ENCODE results near the gene ABHD14A.

Gene ABHD14A

GRCh38 chr3:51941463-51941797 lies 33.4 kb upstream of the ABHD14A start:
- Histone ChIP-seq H3K4me3 (replicated peaks; ENCODE audit: insufficient read depth, low read length) (peak overlapping the region; percentile 97), H3K27ac (replicated peaks) (peak overlapping the region; percentile 57), H3K27me3 (ENCODE audit: insufficient read depth, poor library complexity, severe bottlenecking) (no peaks in the 10 kb centered on the region)
- TF ChIP-seq GABPA (IDR thresholded peaks at IDR 0.05; ENCODE audit: low read depth), result no peak
- no peak for TF ChIP-seq POLR2AphosphoS5 (IDR thresholded peaks at IDR 0.05; ENCODE audit: low read depth)
- TF ChIP-seq, protein P1, sequence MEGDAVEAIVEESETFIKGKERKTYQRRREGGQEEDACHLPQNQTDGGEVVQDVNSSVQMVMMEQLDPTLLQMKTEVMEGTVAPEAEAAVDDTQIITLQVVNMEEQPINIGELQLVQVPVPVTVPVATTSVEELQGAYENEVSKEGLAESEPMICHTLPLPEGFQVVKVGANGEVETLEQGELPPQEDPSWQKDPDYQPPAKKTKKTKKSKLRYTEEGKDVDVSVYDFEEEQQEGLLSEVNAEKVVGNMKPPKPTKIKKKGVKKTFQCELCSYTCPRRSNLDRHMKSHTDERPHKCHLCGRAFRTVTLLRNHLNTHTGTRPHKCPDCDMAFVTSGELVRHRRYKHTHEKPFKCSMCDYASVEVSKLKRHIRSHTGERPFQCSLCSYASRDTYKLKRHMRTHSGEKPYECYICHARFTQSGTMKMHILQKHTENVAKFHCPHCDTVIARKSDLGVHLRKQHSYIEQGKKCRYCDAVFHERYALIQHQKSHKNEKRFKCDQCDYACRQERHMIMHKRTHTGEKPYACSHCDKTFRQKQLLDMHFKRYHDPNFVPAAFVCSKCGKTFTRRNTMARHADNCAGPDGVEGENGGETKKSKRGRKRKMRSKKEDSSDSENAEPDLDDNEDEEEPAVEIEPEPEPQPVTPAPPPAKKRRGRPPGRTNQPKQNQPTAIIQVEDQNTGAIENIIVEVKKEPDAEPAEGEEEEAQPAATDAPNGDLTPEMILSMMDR (IDR thresholded peaks at IDR 0.05; ENCODE audit: insufficient read depth, low read length), result no peak
- peak; percentile 18 for TF ChIP-seq REST (IDR thresholded peaks at IDR 0.05; ENCODE audit: insufficient replicate concordance, low read depth)
- no peak for TF ChIP-seq SPI1 (IDR thresholded peaks at IDR 0.05; ENCODE audit: borderline replicate concordance, low read depth)
- DNase-seq (ENCODE audit: low read depth in 1 of 2, low spot score in 1 of 2), result no peak

- peak; percentile 100 for DNase-seq (ENCODE audit: low read depth in 1 of 2, low spot score in 1 of 2)
- Histone ChIP-seq H3K27ac (replicated peaks) (peak within 1 kb of the TSS; percentile 57), H3K4me3 (replicated peaks; ENCODE audit: insufficient read depth, low read length) (peak within 1 kb of the TSS; percentile 97), H3K27me3 (ENCODE audit: insufficient read depth, poor library complexity, severe bottlenecking) (no peaks in the 10 kb centered on the region)
- TF ChIP-seq, protein P1 (IDR thresholded peaks at IDR 0.05; ENCODE audit: insufficient read depth, low read length), result peak; percentile 89
- TF ChIP-seq SPI1 (IDR thresholded peaks at IDR 0.05; ENCODE audit: borderline replicate concordance, low read depth) (no peak), GABPA (IDR thresholded peaks at IDR 0.05; ENCODE audit: low read depth) (0 out of 2 replicates have a peak, but pooled peaks have one; percentile 7), REST (IDR thresholded peaks at IDR 0.05; ENCODE audit: insufficient replicate concordance, low read depth) (no peak), POLR2AphosphoS5 (IDR thresholded peaks at IDR 0.05; ENCODE audit: low read depth) (0 out of 2 replicates have a peak, but pooled peaks have one; percentile 24)
Measured at GRCh38 chr3:51941798-51942602, 32.9 kb upstream of the ABHD14A start, which contains the start of the genes PARP3 and RRP9. Gene PARP3 (plus strand): TSS chr3:51942363. CDS start chr3:51943356, 993 bp downstream. Gene RRP9 (minus strand): TSS chr3:51941904. CDS start chr3:51941867, 37 bp downstream.

DNA sequence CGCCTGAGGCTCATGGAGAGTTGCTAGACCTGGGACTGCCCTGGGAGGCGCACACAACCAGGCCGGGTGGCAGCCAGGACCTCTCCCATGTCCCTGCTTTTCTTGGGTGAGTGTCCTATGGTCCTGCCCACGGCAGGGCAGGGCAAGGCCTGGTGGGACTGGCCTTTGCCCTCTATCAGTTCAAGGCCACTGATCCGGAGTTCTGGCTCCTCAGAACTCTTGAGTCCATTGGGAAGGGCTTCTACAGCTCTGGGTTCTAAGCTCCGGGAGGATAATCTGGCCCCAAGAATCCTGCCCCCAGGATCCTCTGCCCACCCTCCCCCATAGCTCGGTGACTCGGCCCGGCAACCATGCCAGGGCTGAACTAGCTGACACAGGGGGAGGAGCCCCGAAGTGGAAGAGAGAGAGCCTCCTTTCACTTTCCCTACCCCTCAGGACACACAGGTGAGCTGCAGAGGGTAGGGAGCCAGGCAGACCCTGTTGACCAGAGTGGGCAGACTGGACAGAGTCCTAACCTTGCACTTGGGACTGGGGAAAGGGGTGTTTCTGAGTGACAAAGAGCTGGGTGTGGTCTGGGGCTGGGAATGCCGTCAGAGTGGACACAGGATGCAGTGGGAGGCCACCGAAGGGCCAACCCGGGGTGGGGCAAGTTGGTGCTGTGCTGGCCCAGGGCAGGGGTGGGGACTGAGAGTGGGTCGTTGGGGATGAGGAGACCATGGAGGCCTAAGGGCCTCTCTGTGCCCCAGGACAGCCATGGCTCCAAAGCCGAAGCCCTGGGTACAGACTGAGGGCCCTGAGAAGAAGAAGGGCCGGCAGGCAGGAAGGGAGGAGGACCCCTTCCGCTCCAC lies 32.0 kb upstream of the ABHD14A start:
- no peak for TF ChIP-seq SPI1 (IDR thresholded peaks at IDR 0.05; ENCODE audit: borderline replicate concordance, low read depth)
- TF ChIP-seq, protein P1 (IDR thresholded peaks at IDR 0.05; ENCODE audit: insufficient read depth, low read length), result no peak
- TF ChIP-seq POLR2AphosphoS5 (IDR thresholded peaks at IDR 0.05; ENCODE audit: low read depth), result no peak
- TF ChIP-seq GABPA (IDR thresholded peaks at IDR 0.05; ENCODE audit: low read depth), result no peak
- no peak for TF ChIP-seq REST (IDR thresholded peaks at IDR 0.05; ENCODE audit: insufficient replicate concordance, low read depth)
- Histone ChIP-seq H3K27me3 (ENCODE audit: insufficient read depth, poor library complexity, severe bottlenecking) (no peaks in the 10 kb centered on the region), H3K27ac (replicated peaks) (peak overlapping the region; percentile 56), H3K4me3 (replicated peaks; ENCODE audit: insufficient read depth, low read length) (peak overlapping the region; percentile 29)
- no peak for DNase-seq (ENCODE audit: low read depth in 1 of 2, low spot score in 1 of 2)

Measured in HL-60 (cell line).